HG03342 (cell line): ENCODE results near the gene CARD9.

Source experiments
- ATAC-seq: cut with Tn5 transposase; IDR thresholded peaks from one replicate; pipeline ENCODE4 v1.9.1; 2021; ENCODE audit warnings: mild to moderate bottlenecking, moderate library complexity; ENCODE audit not compliant: unreplicated experiment

CARD9 gene

GRCh38 chr9:136337416-136338395 is 35.8 kb downstream of the CARD9 start:
- ATAC-seq: no peak

- no peak for ATAC-seq
Observed at GRCh38 chr9:136336881-136337280, 36.6 kb downstream of the CARD9 start.

- ATAC-seq: no peak
Observed at GRCh38 chr9:136336156-136336870, 37.2 kb downstream of the CARD9 start.

GRCh38 chr9:136335296-136336155 is 37.9 kb downstream of the CARD9 start:
- no peak for ATAC-seq

GRCh38 chr9:136334541-136334940 is 38.9 kb downstream of the CARD9 start:
- ATAC-seq: no peak

GRCh38 chr9:136333486-136333885 is 40.0 kb downstream of the CARD9 start:
- no peak for ATAC-seq

GRCh38 chr9:136333045-136333444 is 40.4 kb downstream of the CARD9 start:
- no peak for ATAC-seq

- no peak for ATAC-seq
Observed at GRCh38 chr9:136332482-136332983, 40.9 kb downstream of the CARD9 start.

- ATAC-seq: no peak
Observed at GRCh38 chr9:136331556-136332481, 41.6 kb downstream of the CARD9 start.

- ATAC-seq: no peak
Observed at GRCh38 chr9:136331030-136331429, 42.4 kb downstream of the CARD9 start.

GRCh38 chr9:136330406-136330990 is 43.0 kb downstream of the CARD9 start:
- no peak for ATAC-seq

- no peak for ATAC-seq
Observed at GRCh38 chr9:136329636-136330405, 43.6 kb downstream of the CARD9 start.

GRCh38 chr9:136329211-136329627 is 44.2 kb downstream of the CARD9 start:
- no peak for ATAC-seq

GRCh38 chr9:136328622-136329041 is 44.8 kb downstream of the CARD9 start:
- ATAC-seq: no peak

GRCh38 chr9:136328011-136328621 is 45.4 kb downstream of the CARD9 start:
- ATAC-seq: no peak

- ATAC-seq: no peak
Observed at GRCh38 chr9:136327304-136327974, 46.0 kb downstream of the CARD9 start, which contains the start of gene GPSM1. GPSM1 (plus strand) TSS chr9:136327539; CDS start chr9:136327696, 157 bp downstream.

- ATAC-seq: no peak
Observed at GRCh38 chr9:136326761-136327303, 46.6 kb downstream of the CARD9 start.
